Measurements from ENCODE around the gene CCDC93. TPM values are rescaled to one million over a fixed set of nuclear protein-coding genes. Genes with fewer than 3 reads are reported as not detected.

CCDC93 gene
- polyA plus RNA-seq, 1 donor from 2014 or later: 98.4 TPM

DNA sequence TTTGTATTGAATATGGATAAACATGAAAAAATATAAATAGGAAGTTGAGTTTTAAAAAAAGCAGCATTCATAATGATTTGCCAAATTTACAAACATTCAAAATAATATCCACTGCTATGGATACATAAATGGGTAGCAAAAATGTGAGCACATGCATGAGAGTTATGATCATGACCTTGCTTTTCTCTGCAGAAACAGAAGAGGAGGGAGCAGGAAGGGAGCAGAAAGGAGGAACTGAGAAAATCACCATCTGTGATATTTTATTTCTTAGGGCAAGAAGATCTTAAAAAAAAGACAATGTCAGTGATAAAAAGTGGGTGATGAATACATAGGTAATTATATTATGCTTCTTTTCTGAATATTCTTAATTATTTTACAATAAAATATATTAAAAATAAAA, 17.7 kb upstream of the CCDC93 start:
- H3F3A ChIP-seq (ENCODE audit: insufficient read depth, low read length, poor library complexity, severe bottlenecking): no peaks in the 10 kb centered on the region
- no peaks in the 10 kb centered on the region for H3K36me3 ChIP-seq (ENCODE audit: insufficient read depth, low read length)
- TF ChIP-seq, protein P1, sequence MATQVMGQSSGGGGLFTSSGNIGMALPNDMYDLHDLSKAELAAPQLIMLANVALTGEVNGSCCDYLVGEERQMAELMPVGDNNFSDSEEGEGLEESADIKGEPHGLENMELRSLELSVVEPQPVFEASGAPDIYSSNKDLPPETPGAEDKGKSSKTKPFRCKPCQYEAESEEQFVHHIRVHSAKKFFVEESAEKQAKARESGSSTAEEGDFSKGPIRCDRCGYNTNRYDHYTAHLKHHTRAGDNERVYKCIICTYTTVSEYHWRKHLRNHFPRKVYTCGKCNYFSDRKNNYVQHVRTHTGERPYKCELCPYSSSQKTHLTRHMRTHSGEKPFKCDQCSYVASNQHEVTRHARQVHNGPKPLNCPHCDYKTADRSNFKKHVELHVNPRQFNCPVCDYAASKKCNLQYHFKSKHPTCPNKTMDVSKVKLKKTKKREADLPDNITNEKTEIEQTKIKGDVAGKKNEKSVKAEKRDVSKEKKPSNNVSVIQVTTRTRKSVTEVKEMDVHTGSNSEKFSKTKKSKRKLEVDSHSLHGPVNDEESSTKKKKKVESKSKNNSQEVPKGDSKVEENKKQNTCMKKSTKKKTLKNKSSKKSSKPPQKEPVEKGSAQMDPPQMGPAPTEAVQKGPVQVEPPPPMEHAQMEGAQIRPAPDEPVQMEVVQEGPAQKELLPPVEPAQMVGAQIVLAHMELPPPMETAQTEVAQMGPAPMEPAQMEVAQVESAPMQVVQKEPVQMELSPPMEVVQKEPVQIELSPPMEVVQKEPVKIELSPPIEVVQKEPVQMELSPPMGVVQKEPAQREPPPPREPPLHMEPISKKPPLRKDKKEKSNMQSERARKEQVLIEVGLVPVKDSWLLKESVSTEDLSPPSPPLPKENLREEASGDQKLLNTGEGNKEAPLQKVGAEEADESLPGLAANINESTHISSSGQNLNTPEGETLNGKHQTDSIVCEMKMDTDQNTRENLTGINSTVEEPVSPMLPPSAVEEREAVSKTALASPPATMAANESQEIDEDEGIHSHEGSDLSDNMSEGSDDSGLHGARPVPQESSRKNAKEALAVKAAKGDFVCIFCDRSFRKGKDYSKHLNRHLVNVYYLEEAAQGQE (IDR thresholded peaks at IDR 0.05; ENCODE audit: borderline replicate concordance): no peak
- TF ChIP-seq POLR2AphosphoS5 (IDR thresholded peaks at IDR 0.05): no peak
- TF ChIP-seq EP300 (conservative IDR thresholded peaks at IDR 0.05; ENCODE audit: poor library complexity, severe bottlenecking): no peak
- no peak for TF ChIP-seq SMC3 (conservative IDR thresholded peaks at IDR 0.05; ENCODE audit: poor library complexity)
- no peak for TF ChIP-seq EZH2 (IDR thresholded peaks at IDR 0.05; ENCODE audit: borderline replicate concordance, insufficient read depth, low read length, poor library complexity, severe bottlenecking)
- TF ChIP-seq TAF1 (IDR thresholded peaks at IDR 0.05; ENCODE audit: low read depth): no peak
- TF ChIP-seq MXI1 (conservative IDR thresholded peaks at IDR 0.05; ENCODE audit: poor library complexity, severe bottlenecking): no peak
- no peak for TF ChIP-seq RAD21 (conservative IDR thresholded peaks at IDR 0.05)
- TF ChIP-seq, protein P2, sequence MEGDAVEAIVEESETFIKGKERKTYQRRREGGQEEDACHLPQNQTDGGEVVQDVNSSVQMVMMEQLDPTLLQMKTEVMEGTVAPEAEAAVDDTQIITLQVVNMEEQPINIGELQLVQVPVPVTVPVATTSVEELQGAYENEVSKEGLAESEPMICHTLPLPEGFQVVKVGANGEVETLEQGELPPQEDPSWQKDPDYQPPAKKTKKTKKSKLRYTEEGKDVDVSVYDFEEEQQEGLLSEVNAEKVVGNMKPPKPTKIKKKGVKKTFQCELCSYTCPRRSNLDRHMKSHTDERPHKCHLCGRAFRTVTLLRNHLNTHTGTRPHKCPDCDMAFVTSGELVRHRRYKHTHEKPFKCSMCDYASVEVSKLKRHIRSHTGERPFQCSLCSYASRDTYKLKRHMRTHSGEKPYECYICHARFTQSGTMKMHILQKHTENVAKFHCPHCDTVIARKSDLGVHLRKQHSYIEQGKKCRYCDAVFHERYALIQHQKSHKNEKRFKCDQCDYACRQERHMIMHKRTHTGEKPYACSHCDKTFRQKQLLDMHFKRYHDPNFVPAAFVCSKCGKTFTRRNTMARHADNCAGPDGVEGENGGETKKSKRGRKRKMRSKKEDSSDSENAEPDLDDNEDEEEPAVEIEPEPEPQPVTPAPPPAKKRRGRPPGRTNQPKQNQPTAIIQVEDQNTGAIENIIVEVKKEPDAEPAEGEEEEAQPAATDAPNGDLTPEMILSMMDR (IDR thresholded peaks at IDR 0.05; ENCODE audit: poor library complexity, severe bottlenecking): no peak
- no peaks in the 10 kb centered on the region for H4K20me1 ChIP-seq (ENCODE audit: insufficient read depth)
- no peaks in the 10 kb centered on the region for H3K9me3 ChIP-seq (ENCODE audit: low read length)
- no peak overlapping the region for H2AFZ ChIP-seq (ENCODE audit: low read depth, low read length)
- H3K4me3 ChIP-seq (ENCODE audit: low read length): no peak overlapping the region
- H3K27me3 ChIP-seq (ENCODE audit: insufficient read depth, low read depth, low read length): no peaks in the 10 kb centered on the region
- H3K79me2 ChIP-seq (replicated peaks; ENCODE audit: insufficient read depth, low read length): no peaks in the 10 kb centered on the region
- H3K27ac ChIP-seq (ENCODE audit: low read length): no peak overlapping the region
- H3K9me2 ChIP-seq (ENCODE audit: insufficient read depth, low read length): no peaks in the 10 kb centered on the region
- H3K9ac ChIP-seq (ENCODE audit: low read length): no peak overlapping the region
- H3K4me2 ChIP-seq (ENCODE audit: low read length): no peak overlapping the region

DNA sequence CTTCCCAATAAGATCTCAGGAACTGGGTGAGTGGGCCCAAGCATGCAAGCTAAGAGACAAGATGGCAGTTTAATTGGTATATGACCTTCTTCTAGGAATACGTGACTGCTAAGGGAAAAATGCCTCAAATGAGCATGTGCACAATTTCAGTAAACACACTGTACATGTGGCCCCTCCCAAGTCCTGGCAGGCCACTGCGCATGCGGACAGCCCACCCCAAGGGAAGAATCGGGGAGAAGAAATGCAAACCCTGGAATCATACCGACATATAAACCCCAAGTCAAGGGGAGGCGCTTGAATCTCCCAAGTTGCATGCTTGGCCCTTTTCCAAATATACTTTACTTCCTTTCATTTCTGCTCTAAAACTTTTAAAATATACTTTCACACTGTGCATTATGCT, 15.2 kb upstream of the CCDC93 start:
- Histone ChIP-seq H3K4me3 (ENCODE audit: low read length) (no peak overlapping the region), H3K9me2 (ENCODE audit: insufficient read depth, low read length) (no peaks in the 10 kb centered on the region), H3K27me3 (ENCODE audit: insufficient read depth, low read depth, low read length) (no peaks in the 10 kb centered on the region), H4K20me1 (ENCODE audit: insufficient read depth) (no peaks in the 10 kb centered on the region), H3K4me2 (ENCODE audit: low read length) (no peak overlapping the region), H3K36me3 (ENCODE audit: insufficient read depth, low read length) (no peaks in the 10 kb centered on the region), H3K79me2 (replicated peaks; ENCODE audit: insufficient read depth, low read length) (no peaks in the 10 kb centered on the region), H3K9me3 (ENCODE audit: low read length) (no peaks in the 10 kb centered on the region), H3K9ac (ENCODE audit: low read length) (no peak overlapping the region), H3F3A (ENCODE audit: insufficient read depth, low read length, poor library complexity, severe bottlenecking) (no peaks in the 10 kb centered on the region), H3K27ac (ENCODE audit: low read length) (no peak overlapping the region), H2AFZ (ENCODE audit: low read depth, low read length) (no peak overlapping the region)
- no peak for TF ChIP-seq POLR2AphosphoS5 (IDR thresholded peaks at IDR 0.05)
- no peak for TF ChIP-seq TAF1 (IDR thresholded peaks at IDR 0.05; ENCODE audit: low read depth)
- TF ChIP-seq SMC3 (conservative IDR thresholded peaks at IDR 0.05; ENCODE audit: poor library complexity): no peak
- TF ChIP-seq MXI1 (conservative IDR thresholded peaks at IDR 0.05; ENCODE audit: poor library complexity, severe bottlenecking): no peak
- TF ChIP-seq EP300 (conservative IDR thresholded peaks at IDR 0.05; ENCODE audit: poor library complexity, severe bottlenecking): no peak
- TF ChIP-seq, protein P2 (IDR thresholded peaks at IDR 0.05; ENCODE audit: poor library complexity, severe bottlenecking): no peak
- TF ChIP-seq, protein P1 (IDR thresholded peaks at IDR 0.05; ENCODE audit: borderline replicate concordance): no peak
- no peak for TF ChIP-seq EZH2 (IDR thresholded peaks at IDR 0.05; ENCODE audit: borderline replicate concordance, insufficient read depth, low read length, poor library complexity, severe bottlenecking)
- TF ChIP-seq RAD21 (conservative IDR thresholded peaks at IDR 0.05): no peak

Measured in neural cell (in vitro differentiated cells).